ENCODE measurements around the gene SHC4. TPM values are rescaled to one million over a fixed set of nuclear protein-coding genes. Genes with fewer than 3 reads are reported as not detected.

The SHC4 gene
- total and polyA plus RNA-seq, 2 of the 8 experiments (the other 6 are each of a cell fraction or from before 2014, with no cell fraction given) = 0.15 to 0.30 TPM

DNA sequence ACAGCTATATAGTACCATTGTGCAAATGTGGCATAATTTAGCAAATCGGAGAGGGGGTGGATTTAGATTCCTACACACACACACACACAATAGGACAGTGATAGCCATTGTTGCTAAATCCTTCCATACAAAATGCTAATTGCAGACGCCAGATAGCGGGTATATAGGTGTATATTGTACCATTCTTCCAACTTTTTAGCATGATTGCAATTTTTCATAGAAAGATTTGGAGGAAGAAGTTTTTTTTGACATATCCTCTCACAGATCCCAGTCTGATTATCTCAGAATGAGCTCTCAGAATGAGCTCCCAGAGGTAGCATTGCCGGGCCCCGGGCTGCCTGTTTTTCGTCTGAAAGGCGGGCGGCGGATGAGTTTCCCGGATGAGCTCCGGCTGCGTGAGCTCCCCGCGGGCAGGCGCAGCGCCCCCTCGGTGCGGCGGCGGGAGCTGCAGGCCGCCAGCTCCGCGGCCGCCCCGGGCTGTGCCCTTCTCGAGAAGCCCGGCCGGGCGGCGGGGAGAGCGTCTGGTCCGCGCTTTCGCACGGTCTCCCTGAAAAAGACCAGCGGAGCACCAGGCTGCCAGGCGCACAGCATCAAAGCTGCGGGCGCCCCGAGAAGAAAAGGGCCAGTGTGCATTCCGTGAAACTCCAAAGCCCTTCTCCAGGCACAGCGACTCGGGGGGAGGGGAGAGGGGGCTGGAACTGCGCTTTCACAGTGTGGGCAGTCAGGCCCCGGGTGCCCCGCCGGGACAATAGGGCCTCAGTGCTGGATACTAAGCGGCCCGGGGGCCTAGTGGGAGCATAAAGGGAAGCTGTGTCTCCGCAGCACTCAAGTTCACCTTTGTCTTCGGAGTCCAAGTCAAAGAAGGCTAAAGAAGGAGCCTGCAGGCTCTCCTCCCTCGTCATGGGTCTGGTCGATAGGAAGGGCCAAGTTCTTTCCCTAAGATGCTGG, 12.0 kb upstream of the SHC4 start (continued):
- TF ChIP-seq CHD1 (IDR thresholded peaks at IDR 0.05; ENCODE audit: low read depth, low read length) = no peak
- TF ChIP-seq HDAC6 (IDR thresholded peaks at IDR 0.05; ENCODE audit: low read depth, low read length) = no peak
- no peak for TF ChIP-seq EP300 (IDR thresholded peaks at IDR 0.05; ENCODE audit: borderline replicate concordance in 1 of 2, low read depth in 2 of 2, low read length in 2 of 2)
- TF ChIP-seq CTBP2 (IDR thresholded peaks at IDR 0.05; ENCODE audit: borderline replicate concordance, insufficient read depth, insufficient read length, low read length) = peak; percentile 63
- no peak for TF ChIP-seq BACH1 (IDR thresholded peaks at IDR 0.05; ENCODE audit: low read length)
- TF ChIP-seq RNF2 (IDR thresholded peaks at IDR 0.05; ENCODE audit: borderline replicate concordance, low read depth, low read length, missing control alignments, poor library complexity, severe bottlenecking) = no peak
- TF ChIP-seq, protein P1, sequence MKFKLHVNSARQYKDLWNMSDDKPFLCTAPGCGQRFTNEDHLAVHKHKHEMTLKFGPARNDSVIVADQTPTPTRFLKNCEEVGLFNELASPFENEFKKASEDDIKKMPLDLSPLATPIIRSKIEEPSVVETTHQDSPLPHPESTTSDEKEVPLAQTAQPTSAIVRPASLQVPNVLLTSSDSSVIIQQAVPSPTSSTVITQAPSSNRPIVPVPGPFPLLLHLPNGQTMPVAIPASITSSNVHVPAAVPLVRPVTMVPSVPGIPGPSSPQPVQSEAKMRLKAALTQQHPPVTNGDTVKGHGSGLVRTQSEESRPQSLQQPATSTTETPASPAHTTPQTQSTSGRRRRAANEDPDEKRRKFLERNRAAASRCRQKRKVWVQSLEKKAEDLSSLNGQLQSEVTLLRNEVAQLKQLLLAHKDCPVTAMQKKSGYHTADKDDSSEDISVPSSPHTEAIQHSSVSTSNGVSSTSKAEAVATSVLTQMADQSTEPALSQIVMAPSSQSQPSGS (IDR thresholded peaks at IDR 0.05; ENCODE audit: low read length) = no peak
- no peak for TF ChIP-seq TCF12 (IDR thresholded peaks at IDR 0.05; ENCODE audit: low read depth, low read length)
- no peak for TF ChIP-seq FOSL1 (IDR thresholded peaks at IDR 0.05; ENCODE audit: insufficient read depth, low read depth, low read length)
- no peak for TF ChIP-seq YY1 (IDR thresholded peaks at IDR 0.05; ENCODE audit: low read depth, low read length)
- TF ChIP-seq, protein P2, sequence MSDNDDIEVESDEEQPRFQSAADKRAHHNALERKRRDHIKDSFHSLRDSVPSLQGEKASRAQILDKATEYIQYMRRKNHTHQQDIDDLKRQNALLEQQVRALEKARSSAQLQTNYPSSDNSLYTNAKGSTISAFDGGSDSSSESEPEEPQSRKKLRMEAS (IDR thresholded peaks at IDR 0.05) = no peak
- TF ChIP-seq CREB1 (IDR thresholded peaks at IDR 0.05) = no peak
- no peak for TF ChIP-seq RFX5 (IDR thresholded peaks at IDR 0.05; ENCODE audit: borderline replicate concordance, low read depth, low read length)
- TF ChIP-seq KDM4A (IDR thresholded peaks at IDR 0.05; ENCODE audit: low read depth, low read length, severe bottlenecking) = peak; percentile 71
- TF ChIP-seq SIN3A (conservative IDR thresholded peaks at IDR 0.05 in 1 of 2, IDR thresholded peaks at IDR 0.05 in 1 of 2; ENCODE audit: low read depth in 1 of 2, low read length in 2 of 2) = no peak
- no peak for TF ChIP-seq SUZ12 (IDR thresholded peaks at IDR 0.05; ENCODE audit: low read length)
- TF ChIP-seq BRCA1 (IDR thresholded peaks at IDR 0.05; ENCODE audit: low read depth, low read length) = no peak
- 0 out of 2 replicates have a peak, but pooled peaks have one; percentile 25 for TF ChIP-seq KDM1A (IDR thresholded peaks at IDR 0.05; ENCODE audit: borderline replicate concordance, low read length)
- TF ChIP-seq, protein P3, sequence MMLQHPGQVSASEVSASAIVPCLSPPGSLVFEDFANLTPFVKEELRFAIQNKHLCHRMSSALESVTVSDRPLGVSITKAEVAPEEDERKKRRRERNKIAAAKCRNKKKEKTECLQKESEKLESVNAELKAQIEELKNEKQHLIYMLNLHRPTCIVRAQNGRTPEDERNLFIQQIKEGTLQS (IDR thresholded peaks at IDR 0.05; ENCODE audit: insufficient read depth, low read depth, low read length) = no peak
- peak; percentile 35 for TF ChIP-seq TBP (IDR thresholded peaks at IDR 0.05; ENCODE audit: low read depth, low read length)
